Stimulated activated naive CD8-positive, alpha-beta T cell treated with anti-CD3 and anti-CD28 coated beads, Interleukin-15, Interleukin-2, amounts not matched to agents 100 U/mL and 50 U/mL, for 24 hours (primary cell): ENCODE results near the gene SSB.
A peak's percentile ranks its signal among the peaks of the same experiment; 100 is the strongest.
"Not testable (repeated sequence)": the region's sequence is repeated elsewhere in the genome, so short reads cannot be mapped to it uniquely, and the experiment has no call there.

Source experiments
- ATAC-seq: fragments of 150-1000 bp; cut with Tn5 transposase; one replicate; pipeline ENCODE4 v1.10.0; 2021
- DNase-seq: peaks from one replicate; pipeline ENCODE4 v3.0.0; 2021

The SSB gene

DNA sequence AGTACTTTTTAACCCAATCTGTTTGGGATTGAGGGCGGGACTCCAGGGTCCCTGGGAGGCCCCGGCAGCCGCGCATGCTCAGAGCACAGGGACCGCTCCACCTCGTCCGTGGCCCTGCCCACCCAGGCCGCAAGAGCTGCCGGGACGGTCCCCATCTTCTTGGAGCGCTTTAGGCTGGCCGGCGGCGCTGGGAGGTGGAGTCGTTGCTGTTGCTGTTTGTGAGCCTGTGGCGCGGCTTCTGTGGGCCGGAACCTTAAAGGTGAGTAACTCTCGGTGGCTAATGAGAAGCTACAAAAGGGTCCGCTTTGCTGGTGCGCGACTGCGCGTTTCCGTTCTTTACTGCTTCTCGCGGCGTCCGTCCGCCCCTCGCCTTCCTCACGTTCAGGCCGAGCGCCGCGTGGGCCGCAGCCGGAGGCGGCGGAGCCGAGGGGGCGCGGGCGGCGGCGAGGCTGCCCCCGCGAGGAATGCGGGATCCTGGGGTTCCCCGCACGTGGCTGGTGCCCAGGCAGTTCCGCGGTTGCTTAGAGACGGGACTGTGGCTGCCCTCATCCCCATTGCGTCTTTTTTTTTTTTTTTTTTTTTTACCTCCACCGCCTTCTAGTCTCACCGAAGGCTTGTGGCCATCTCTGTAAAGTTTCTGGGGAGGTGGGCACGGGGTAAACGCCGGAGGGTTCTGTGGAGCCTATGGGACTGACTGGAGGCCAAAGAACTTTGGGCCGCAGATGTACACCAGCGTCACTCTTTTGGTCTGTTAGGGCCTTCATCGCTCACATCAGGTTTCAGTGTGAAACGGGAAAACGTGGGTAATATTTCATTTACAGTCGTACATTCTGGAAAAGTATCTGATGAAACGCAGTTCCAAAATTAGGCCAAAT, at the start of gene SSB:
Gene SSB, plus strand, starts transcription at position 154 of the 875 bp plus-strand sequence. CDS start 2,090 bp downstream, outside the sequence.
- ATAC-seq (peak; percentile 99), DNase-seq (peak; percentile 97)

DNA sequence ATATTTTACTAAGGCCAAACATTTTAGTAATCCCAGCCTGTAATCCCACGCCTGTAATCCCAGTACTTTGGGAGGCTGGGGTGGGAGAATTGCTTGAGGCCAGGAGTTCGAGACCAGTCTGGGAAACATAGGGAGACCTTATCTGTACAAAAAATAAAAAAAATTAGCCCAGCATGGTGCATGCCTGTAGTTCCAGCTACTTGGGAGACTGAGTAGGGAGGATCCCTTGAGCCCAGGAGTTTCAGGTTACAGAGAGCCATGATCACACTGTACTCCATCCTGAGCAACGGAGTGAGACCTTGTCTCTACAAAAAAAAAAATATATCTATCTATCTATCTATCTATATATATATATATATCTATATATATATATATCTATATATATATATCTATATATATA, 45.9 kb upstream of the SSB start:
- ATAC-seq (no peak), DNase-seq (no peak)

DNA sequence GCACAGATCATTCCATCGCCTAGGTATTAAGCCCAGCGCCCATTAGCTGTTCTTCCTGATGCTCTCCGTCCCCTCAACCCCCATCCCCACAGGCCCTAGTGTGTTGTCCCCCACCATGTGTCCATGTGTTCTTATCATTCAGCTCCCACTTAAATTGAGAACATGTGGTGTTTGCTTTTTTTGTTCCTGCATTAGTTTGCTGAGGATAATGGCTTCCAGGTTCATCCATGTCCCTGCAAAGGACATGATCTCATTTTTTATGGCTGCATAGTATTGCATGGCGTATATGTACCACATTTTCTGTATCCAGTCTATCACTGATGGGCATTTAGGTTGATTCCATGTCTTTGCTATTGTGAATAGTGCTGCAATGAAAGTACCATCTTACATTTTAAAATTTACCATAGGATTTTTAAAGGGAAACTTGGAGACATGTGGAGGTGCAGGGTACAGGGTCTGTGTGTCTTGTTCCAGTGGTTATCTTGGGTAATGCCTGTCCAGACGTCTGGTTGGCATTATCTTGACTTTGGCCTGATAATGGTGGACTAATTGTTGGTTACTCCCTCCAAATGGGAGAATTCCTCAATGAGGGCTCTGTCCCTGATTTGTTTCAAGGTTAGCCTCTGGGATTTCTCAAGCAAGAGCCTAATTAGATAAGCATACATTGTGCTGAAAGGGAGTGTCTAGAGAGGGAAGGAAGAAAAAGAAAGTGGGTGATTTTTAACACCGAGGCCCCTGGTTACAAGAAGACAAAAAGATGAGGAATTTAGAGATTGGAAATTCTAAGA, 43.4 kb upstream of the SSB start:
- no peak for ATAC-seq
- no peak for DNase-seq

DNA sequence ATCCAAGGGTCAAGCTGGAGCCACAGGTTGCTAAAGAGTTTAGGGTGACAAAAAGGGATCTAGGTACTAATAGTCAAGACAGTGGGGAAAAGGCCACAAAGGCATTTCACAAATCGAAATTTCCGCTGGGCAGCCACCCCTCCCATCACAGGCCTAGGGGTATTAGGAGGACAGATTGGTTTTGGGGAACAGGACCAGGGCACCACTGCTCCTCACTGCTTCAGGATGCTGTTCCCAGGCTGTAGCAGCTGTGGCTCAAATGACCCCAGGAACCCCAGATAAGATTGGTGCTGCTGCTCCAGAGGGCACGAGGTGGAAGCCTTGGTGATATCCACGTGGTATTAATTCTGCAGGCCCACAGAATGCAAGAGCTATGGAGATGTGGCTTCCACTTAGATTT, 42.3 kb upstream of the SSB start:
- DNase-seq (no peak), ATAC-seq (no peak)

- no peak for ATAC-seq
- no peak for DNase-seq
These were observed 41.3 kb upstream of the SSB start for GRCh38 chr2:169757356-169757755.

GRCh38 chr2:169757778-169758177, 40.9 kb upstream of the SSB start:
- ATAC-seq (no peak), DNase-seq (no peak)

GRCh38 chr2:169759987-169760386, 38.7 kb upstream of the SSB start:
- DNase-seq (no peak), ATAC-seq (no peak)

GRCh38 chr2:169760798-169761197, 37.9 kb upstream of the SSB start:
- ATAC-seq: not testable (repeated sequence)

GRCh38 chr2:169761251-169761969, 37.3 kb upstream of the SSB start:
- no peak for DNase-seq
- no peak for ATAC-seq

More at GRCh38 chr2:169760798-169761197, 37.9 kb upstream of the SSB start:
- DNase-seq: not testable (repeated sequence)

DNA sequence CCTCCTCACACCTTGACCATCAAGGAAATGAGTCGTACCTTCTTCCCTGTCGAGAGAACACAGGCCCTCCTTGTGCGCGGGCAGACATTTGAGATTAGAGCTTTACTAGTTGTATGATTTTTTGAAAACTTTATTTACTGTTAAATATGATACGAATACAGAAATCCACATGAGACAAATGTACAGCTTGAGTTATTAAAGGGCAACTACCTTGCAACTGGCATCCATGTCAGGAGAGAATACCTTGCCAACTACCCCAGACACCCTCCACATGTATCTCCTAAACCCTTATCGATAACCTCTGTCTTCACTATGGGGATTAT, 36.7 kb upstream of the SSB start:
- ATAC-seq (peak; percentile 43), DNase-seq (no peak)

DNA sequence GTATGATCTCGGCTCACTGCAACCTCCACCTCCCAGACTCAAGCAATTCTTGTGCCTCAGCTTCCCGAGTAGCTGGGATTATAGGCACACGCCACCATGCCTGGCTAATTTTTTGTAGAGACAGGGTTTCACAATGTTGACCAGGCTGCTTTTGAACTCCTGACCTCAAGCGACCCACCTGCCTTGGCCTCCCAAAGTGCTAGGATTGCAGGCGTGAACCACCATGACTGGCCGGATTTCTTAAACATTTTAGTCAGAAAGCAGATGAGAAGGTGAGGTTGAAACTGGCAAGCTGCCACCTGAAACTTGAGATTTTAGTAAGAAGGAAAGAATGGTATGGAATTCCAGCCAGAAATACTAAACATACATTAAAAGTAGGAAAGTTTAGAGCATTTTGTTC, 33.1 kb upstream of the SSB start:
- ATAC-seq: no peak
- no peak for DNase-seq

- DNase-seq (peak; percentile 64), ATAC-seq (peak; percentile 49)
These were observed 31.3 kb upstream of the SSB start for GRCh38 chr2:169767243-169767888.

DNA sequence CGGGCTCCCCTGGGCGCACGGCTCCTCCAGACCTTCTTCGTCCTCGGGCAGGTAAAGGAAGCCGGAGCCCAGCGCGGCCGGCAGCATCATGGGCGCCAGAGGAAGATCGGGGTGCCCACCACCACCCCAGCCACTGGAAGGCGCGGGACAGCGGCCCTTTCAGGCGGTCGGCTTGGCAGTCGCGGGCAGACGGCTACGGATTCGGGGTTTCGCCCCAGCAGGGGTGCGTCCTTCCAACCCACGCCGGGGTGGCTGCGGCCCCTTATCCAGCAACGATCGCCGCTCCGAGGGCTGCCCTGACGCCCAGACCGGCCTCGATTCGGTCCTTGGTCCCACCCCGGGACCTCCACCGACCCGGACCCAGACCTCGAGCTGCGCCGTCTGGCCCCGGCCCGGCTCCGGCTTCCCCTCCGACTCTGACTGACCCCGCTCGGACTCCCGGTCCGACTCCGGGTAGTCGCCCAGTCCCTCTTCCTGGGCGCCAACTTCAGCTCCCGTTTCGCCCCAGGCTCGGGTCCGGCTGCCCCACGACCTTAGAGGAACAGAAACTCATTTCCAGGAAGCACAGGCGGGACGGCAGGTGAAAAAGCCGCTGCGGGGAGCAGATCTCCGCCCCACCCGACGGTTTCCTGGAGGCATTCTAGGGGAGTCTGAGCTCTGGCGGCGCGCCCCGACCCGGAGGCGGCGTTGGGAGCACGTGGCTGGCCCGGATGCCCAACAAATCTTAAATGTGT, 30.2 kb upstream of the SSB start:
- DNase-seq (peak; percentile 43), ATAC-seq (peak; percentile 34)

DNA sequence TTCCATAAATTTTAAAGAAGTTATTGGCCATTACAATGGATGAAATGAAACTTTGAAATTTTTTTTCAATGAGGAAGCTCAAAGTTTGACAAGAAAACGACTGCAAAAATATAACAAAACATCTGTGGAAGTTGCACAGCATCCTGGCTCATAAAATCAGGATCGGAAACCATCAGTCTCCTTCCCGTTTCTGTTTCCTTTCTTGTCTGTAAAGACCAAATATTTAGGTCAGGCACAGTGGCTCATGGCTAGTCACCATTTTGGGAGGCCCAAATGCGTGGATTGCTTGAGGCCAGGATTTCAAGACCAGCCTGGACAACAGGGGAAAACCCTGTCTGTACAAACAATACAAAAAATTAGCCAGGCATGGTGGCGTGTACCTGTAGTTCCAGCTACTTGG, 27.6 kb upstream of the SSB start:
- no peak for ATAC-seq

GRCh38 chr2:169771612-169772011, 27.1 kb upstream of the SSB start:
- ATAC-seq: no peak

More for the DNA sequence above, 27.6 kb upstream of the SSB start:
- DNase-seq: no peak

GRCh38 chr2:169772651-169773050, 26.0 kb upstream of the SSB start:
- ATAC-seq (no peak), DNase-seq (no peak)

More at GRCh38 chr2:169771612-169772011, 27.1 kb upstream of the SSB start:
- no peak for DNase-seq

GRCh38 chr2:169775354-169775753, 23.3 kb upstream of the SSB start:
- ATAC-seq (no peak), DNase-seq (no peak)

- no peak for ATAC-seq
- DNase-seq: no peak
These were observed 22.9 kb upstream of the SSB start for GRCh38 chr2:169775765-169776164.

- DNase-seq (no peak), ATAC-seq (no peak)
These were observed 22.4 kb upstream of the SSB start for GRCh38 chr2:169776252-169776761.

GRCh38 chr2:169778446-169778845, 20.2 kb upstream of the SSB start:
- ATAC-seq (no peak), DNase-seq (no peak)
